Measurements from ENCODE around the gene ADAMTS15. TPM values are rescaled to one million over a fixed set of nuclear protein-coding genes. Genes with fewer than 3 reads are reported as not detected.

The ADAMTS15 gene
- polyA plus RNA-seq, 3 donors, result 51.3 to 62.0 (median 55.7) TPM

GRCh38 chr11:130476200-130476921, 27.9 kb downstream of the ADAMTS15 start:
- no peak for DNase-seq (ENCODE audit: low read depth in 3 of 3, low spot score in 2 of 3)

- DNase-seq (ENCODE audit: low read depth in 3 of 3, low spot score in 2 of 3), result no peak
Measured at GRCh38 chr11:130476922-130477491, 28.6 kb downstream of the ADAMTS15 start.

- no peak for DNase-seq (ENCODE audit: low read depth in 3 of 3, low spot score in 2 of 3)
Measured at GRCh38 chr11:130477586-130478203, 29.2 kb downstream of the ADAMTS15 start.

DNA sequence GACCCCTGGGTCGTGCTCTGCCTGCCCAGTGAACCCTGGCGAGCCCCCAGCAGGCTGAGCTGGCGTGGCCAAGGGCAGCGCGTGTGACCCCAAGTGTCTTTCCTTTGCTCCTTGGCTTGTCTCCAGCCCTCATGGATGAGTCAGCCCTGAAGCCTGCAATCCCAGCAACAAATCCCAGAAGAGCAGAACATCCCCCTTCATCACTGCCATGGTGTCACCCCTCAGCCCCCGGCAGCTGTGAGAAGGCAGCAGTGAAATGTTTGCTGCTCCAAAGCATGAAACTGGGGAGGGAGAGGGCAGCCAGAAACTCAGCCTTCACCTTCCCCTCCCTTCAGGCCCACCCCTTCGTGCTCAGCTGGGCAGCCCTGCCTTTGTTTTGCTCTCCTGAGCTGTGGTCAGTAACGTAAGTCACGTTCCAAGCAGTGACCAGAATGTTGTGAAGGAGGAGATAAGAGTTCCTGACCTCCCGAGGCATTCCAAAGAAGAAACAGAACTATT, 29.8 kb downstream of the ADAMTS15 start:
- DNase-seq (ENCODE audit: low read depth in 3 of 3, low spot score in 2 of 3), result no peak

GRCh38 chr11:130478881-130479280, 30.4 kb downstream of the ADAMTS15 start:
- DNase-seq (ENCODE audit: low read depth in 3 of 3, low spot score in 2 of 3), result no peak

GRCh38 chr11:130480186-130480585, 31.7 kb downstream of the ADAMTS15 start:
- no peak for DNase-seq (ENCODE audit: low read depth in 3 of 3, low spot score in 2 of 3)

DNA sequence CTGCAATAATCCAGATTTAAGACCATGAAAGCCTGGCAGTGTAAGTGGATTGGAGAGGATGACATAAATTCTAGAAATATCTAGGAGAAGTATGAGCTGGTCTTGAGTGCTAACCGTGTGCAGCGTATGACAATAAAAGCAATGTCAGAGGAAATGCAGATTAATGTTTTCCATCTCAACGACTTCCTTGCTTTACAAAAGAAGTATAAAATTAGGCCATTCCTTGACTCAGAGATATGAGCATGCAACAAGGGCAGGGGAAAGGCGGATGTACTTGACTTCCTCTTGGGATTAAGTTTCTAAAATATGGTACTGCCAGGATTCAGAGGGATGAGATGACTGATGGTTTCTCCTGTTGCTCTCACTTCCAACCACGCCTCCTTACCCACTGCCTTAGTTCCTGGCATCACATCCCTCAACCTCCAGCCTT, 32.3 kb downstream of the ADAMTS15 start:
- DNase-seq (ENCODE audit: low read depth in 3 of 3, low spot score in 2 of 3), result no peak

GRCh38 chr11:130483124-130483523, 34.7 kb downstream of the ADAMTS15 start:
- no peak for DNase-seq (ENCODE audit: low read depth in 3 of 3, low spot score in 2 of 3)

DNA sequence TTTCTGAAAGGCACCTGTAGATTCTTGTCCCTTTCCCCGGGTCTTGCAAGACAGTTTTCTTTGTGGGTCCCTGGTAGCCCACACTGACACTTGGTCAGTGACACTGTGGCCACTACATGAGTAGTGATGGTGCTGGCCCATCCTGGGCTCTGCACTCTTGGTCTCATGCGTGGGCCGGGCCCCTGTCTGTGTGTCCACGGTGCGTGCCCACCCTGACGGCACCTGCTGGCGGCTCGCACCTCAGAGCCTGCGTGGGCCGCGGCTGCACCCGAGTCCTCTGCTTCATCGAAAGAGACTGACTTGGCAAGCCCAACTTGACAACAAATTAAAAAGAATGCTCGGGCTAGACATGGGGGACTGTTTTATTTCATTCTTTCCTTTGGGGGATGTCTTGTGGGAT, 37.5 kb downstream of the ADAMTS15 start:
- no peak for DNase-seq (ENCODE audit: low read depth in 3 of 3, low spot score in 2 of 3)

GRCh38 chr11:130486391-130486836, 38.0 kb downstream of the ADAMTS15 start:
- no peak for DNase-seq (ENCODE audit: low read depth in 3 of 3, low spot score in 2 of 3)

DNA sequence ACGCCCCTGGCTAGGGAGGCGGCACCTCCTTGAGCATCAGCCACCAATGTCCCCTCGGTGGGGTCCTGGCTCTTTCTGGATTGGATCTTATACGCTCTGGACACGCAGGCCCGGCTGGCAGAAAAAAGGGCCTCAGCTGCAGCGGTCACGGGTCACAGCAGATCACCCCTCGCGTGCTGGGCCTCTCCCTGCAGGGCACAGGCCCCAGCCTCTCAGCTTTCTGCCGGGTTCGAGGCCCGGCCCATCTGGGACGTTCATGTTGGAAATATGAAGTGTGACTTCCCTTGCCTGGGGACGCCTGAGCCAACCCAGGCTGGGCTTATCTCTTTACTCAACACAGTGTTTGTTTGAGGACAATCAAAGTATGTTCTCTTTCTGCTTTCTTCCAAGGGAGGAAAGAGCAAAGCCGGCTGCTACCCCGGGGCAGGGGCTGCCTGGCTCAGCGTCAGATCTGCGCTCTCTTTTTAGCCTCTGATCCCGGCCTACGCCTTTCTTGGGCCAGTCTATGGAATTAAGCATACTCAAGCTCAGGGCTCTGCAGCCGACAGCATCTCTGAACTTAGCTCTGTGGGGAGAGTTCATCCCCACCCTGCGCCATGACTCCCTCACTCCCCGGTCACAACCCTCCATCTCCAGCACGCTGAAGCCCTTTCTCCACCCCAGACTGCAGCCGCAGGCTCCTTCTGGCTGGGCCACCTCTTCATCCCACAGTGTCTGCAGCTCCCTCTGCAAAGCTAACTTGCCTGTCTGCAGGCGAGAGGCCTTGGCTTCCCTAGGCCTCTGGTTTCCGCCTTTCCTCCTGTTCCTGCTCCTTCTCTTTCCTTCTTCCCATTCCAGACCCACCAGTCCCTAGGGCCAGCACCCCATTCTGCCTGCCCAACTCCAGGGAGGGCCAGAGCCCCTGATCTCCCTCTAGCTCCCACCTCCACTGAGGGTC, 38.8 kb downstream of the ADAMTS15 start:
- DNase-seq (ENCODE audit: low read depth in 3 of 3, low spot score in 2 of 3), result no peak

GRCh38 chr11:130487924-130488815, 39.7 kb downstream of the ADAMTS15 start:
- no peak for DNase-seq (ENCODE audit: low read depth in 3 of 3, low spot score in 2 of 3)

- no peak for DNase-seq (ENCODE audit: low read depth in 3 of 3, low spot score in 2 of 3)
Measured at GRCh38 chr11:130488848-130489584, 40.6 kb downstream of the ADAMTS15 start.

DNA sequence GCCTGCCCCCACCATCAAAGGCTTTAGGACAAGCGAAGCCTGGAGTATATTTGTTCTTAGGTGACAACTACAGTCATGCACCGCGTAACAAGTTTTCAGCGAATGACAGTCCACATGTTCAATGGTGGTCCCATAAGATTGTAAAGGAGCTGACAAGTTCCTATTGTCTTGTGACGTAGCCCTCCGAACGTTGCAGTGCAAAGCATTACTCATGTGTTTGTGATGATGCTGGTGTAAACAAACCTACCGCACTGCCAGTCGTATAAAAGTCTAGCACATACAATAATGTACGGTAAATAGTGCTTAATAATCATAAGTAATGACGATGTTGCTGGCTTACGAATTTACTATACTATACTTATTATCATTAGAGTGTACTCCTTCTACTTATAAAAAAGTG, 41.3 kb downstream of the ADAMTS15 start:
- no peak for DNase-seq (ENCODE audit: low read depth in 3 of 3, low spot score in 2 of 3)

DNA sequence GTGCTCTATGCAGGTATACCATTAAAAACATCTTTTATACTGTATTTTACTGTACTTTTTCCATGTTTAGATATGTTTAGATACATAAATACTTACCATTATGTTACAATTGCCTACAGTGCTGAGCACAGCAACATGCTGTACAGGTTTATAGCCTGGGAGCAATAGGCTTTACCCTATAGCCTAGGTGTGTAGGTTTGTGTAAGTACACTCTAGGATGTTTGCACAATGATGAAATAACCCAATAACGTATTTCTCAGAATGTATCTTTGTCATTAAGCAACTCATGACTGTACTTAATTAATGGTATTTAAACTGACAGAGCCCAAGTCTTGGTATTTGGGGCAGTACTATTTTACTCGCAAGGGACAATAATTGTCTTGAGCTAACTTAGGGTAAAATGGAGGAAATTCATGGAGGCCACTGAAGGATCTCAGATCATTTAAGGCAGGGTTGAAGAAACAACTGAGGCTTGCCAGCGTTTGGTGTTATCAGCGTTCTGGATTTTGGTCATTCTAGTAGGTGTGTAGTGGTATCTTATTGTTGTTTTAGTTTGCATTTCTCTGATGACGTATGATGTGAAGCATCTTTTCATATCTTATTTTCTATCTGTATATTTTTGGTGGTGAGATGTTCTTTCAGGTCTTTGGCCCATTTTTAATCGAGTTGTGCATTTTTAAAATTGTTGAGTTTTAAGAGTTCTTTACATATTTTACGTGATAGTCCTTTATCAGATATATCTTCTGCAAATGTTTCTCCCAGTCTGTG, 42.4 kb downstream of the ADAMTS15 start:
- no peak for DNase-seq (ENCODE audit: low read depth in 3 of 3, low spot score in 2 of 3)

GRCh38 chr11:130498181-130498580, 49.7 kb downstream of the ADAMTS15 start:
- no peak for DNase-seq (ENCODE audit: low read depth in 3 of 3, low spot score in 2 of 3)

DNA sequence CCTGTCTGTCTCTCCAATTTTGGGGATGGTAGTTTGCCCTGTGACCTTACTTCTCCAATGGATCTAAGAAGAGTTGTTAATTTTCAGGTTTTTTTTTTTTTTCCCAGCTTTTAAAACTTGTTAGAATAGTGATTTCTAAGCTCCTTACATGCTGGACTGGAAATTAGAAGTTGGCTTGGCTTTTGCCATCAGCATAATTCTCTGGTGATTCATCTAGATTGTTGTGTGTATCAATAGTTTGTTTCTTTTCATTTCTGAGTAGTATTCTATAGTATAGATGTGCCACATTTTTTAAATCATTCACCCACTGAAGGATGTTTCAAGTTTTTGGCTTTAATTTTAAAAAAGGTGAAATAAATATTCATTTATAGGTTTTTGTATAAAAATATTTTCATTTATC, 51.4 kb downstream of the ADAMTS15 start:
- no peak for DNase-seq (ENCODE audit: low read depth in 3 of 3, low spot score in 2 of 3)

DNA sequence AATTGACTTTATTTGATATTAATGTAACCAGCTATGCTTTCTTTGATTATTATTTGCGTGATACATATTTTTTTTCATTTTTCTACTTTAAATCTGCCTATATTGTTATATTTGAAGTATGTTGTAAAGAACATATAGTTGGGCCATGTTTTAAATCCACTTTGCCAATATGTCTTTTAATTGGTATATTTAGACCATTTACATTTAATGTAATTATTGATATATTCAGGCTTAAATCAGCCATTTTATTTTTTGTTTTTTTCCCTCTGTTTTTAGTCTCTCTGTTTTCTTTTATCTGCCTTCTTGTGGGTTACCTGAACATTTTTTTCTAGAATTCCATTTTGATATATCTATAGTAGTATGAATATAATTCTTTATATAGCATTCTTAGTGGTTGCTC, 55.9 kb downstream of the ADAMTS15 start:
- DNase-seq (ENCODE audit: low read depth in 3 of 3, low spot score in 2 of 3), result no peak
